SK-N-SH (cell line): Measurements from ENCODE around the gene ZNF624.
"Not testable (repeated sequence)": the region's sequence is repeated elsewhere in the genome, so short reads cannot be mapped to it uniquely, and the experiment has no call there.

Experiments
- CHD2 ChIP-seq: fragments of 150-350 bp; IDR thresholded peaks from 2 replicates; pipeline ENCODE4 v1.6.1; 2018; ENCODE audit warnings: low read length; ENCODE audit not compliant: partially characterized antibody
- CTCF ChIP-seq: fragments of 200-600 bp; sonication (generic); IDR thresholded peaks from 2 replicates; pipeline ENCODE4 v1.6.1; 2017; ENCODE audit warnings: antibody characterized with exemption, mild to moderate bottlenecking, moderate library complexity
- EP300 ChIP-seq, 2 experiments: IDR thresholded peaks; 2 replicates each; pipeline versions ENCODE4 v1.4.0 to v1.6.1; 2012; ENCODE audit warnings: borderline replicate concordance in 1 of 2, low read depth in 1 of 2, low read length in 1 of 2
- EZH2phosphoT487 ChIP-seq: fragments of 200-600 bp; sonication (generic); IDR thresholded peaks from 2 replicates; pipeline ENCODE4 v1.6.1; 2017; ENCODE audit warnings: low read depth, mixed run types, mild to moderate bottlenecking, antibody characterized with exemption, moderate library complexity, borderline replicate concordance
- GABPA ChIP-seq: IDR thresholded peaks from 2 replicates; pipeline ENCODE4 v1.4.0; 2012; ENCODE audit warnings: low read depth, mild to moderate bottlenecking
- MAX ChIP-seq: IDR thresholded peaks from 2 replicates; pipeline ENCODE4 v1.4.0; 2012; ENCODE audit warnings: low read depth
- MEF2A ChIP-seq: IDR thresholded peaks from 2 replicates; pipeline ENCODE4 v1.4.0; 2012; ENCODE audit warnings: low read depth, borderline replicate concordance
- MXI1 ChIP-seq: IDR thresholded peaks from 2 replicates; pipeline ENCODE4 v1.6.1; 2012; ENCODE audit warnings: mild to moderate bottlenecking, low read depth, low read length, improper control_type of control experiment
- NFIC ChIP-seq: IDR thresholded peaks from 2 replicates; pipeline ENCODE4 v1.4.0; 2012; ENCODE audit warnings: borderline replicate concordance
- POLR2AphosphoS5 ChIP-seq: IDR thresholded peaks from 2 replicates; pipeline ENCODE4 v1.6.1; 2012; ENCODE audit warnings: low read depth, low read length
- REST ChIP-seq: IDR thresholded peaks from 2 replicates; pipeline ENCODE4 v1.6.1; 2012; ENCODE audit warnings: mild to moderate bottlenecking, low read depth, low read length, moderate library complexity
- TAF1 ChIP-seq: IDR thresholded peaks from 2 replicates; pipeline ENCODE4 v1.6.1; 2012; ENCODE audit warnings: low read depth, mild to moderate bottlenecking, low read length, moderate library complexity, borderline replicate concordance
- TCF12 ChIP-seq: IDR thresholded peaks from 2 replicates; pipeline ENCODE4 v1.4.0; 2012

GRCh38 chr17:16687151-16687550, 33.5 kb upstream of the ZNF624 start:
- not testable (repeated sequence) for TF ChIP-seq MAX; REST; EZH2phosphoT487; CTCF; TAF1; MXI1; POLR2AphosphoS5; CHD2; GABPA; NFIC; EP300 (IDR thresholded peaks at IDR 0.05; ENCODE audit: borderline replicate concordance in 1 of 2, low read depth in 1 of 2, low read length in 1 of 2); TCF12; MEF2A
